ENCODE measurements around the gene AMN.
"Not testable (repeated sequence)": the region's sequence is repeated elsewhere in the genome, so short reads cannot be mapped to it uniquely, and the experiment has no call there.

The AMN gene

GRCh38 chr14:102922490-102923200 lies at the start of gene AMN:
TSS of gene AMN (plus strand) at chr14:102922663. CDS start at chr14:102922689, 26 bp downstream.
- peaks cover 0 to 18% of the 10 kb centered on the region in 2 donors for H3K4me1 ChIP-seq (ENCODE audit: control insufficient read depth in 1 of 2, insufficient read depth in 2 of 2, low read length in 2 of 2)
- H3K27ac ChIP-seq (ENCODE audit: low read length): no peak within 1 kb of the TSS
- no peaks in the 10 kb centered on the region for H3K36me3 ChIP-seq (ENCODE audit: control insufficient read depth in 1 of 2, insufficient read depth in 2 of 2, low read length in 2 of 2)
- H3K9me3 ChIP-seq (ENCODE audit: control insufficient read depth in 1 of 2, low read length in 2 of 2): no peaks in the 10 kb centered on the region
- peak within 1 kb of the TSS; percentile 41 to 48 for H3K4me3 ChIP-seq (ENCODE audit: low read depth in 1 of 2, low read length in 2 of 2)
- H3K27me3 ChIP-seq (ENCODE audit: low read depth, low read length): peaks cover 16% of the 10 kb centered on the region

- no peaks in the 10 kb centered on the region for H3K9me3 ChIP-seq (ENCODE audit: control insufficient read depth in 1 of 2, low read length in 2 of 2)
- no peak overlapping the region for H3K27ac ChIP-seq (ENCODE audit: low read length)
- H3K4me3 ChIP-seq (ENCODE audit: low read depth in 1 of 2, low read length in 2 of 2): no peak overlapping the region
- no peaks in the 10 kb centered on the region for H3K27me3 ChIP-seq (ENCODE audit: low read depth, low read length)
- H3K4me1 ChIP-seq (ENCODE audit: control insufficient read depth in 1 of 2, insufficient read depth in 2 of 2, low read length in 2 of 2): no peaks in the 10 kb centered on the region
- peaks cover 16 to 56% of the 10 kb centered on the region in 2 donors for H3K36me3 ChIP-seq (ENCODE audit: control insufficient read depth in 1 of 2, insufficient read depth in 2 of 2, low read length in 2 of 2)
Observed at GRCh38 chr14:102873131-102873530, 49.3 kb upstream of the AMN start.

GRCh38 chr14:102873546-102874061 lies 48.9 kb upstream of the AMN start:
- no peaks in the 10 kb centered on the region for H3K27me3 ChIP-seq (ENCODE audit: low read depth, low read length)
- no peaks in the 10 kb centered on the region for H3K4me1 ChIP-seq (ENCODE audit: control insufficient read depth in 1 of 2, insufficient read depth in 2 of 2, low read length in 2 of 2)
- H3K27ac ChIP-seq (ENCODE audit: low read length): no peak overlapping the region
- no peaks in the 10 kb centered on the region for H3K9me3 ChIP-seq (ENCODE audit: control insufficient read depth in 1 of 2, low read length in 2 of 2)
- H3K36me3 ChIP-seq (ENCODE audit: control insufficient read depth in 1 of 2, insufficient read depth in 2 of 2, low read length in 2 of 2): peaks cover 18 to 56% of the 10 kb centered on the region in 2 donors
- no peak overlapping the region for H3K4me3 ChIP-seq (ENCODE audit: low read depth in 1 of 2, low read length in 2 of 2)

- H3K4me3 ChIP-seq (ENCODE audit: low read depth in 1 of 2, low read length in 2 of 2): no peak overlapping the region
- no peaks in the 10 kb centered on the region for H3K27me3 ChIP-seq (ENCODE audit: low read depth, low read length)
- H3K36me3 ChIP-seq (ENCODE audit: control insufficient read depth in 1 of 2, insufficient read depth in 2 of 2, low read length in 2 of 2): peaks cover 18 to 50% of the 10 kb centered on the region in 2 donors
- H3K9me3 ChIP-seq (ENCODE audit: control insufficient read depth in 1 of 2, low read length in 2 of 2): no peaks in the 10 kb centered on the region
- no peak overlapping the region for H3K27ac ChIP-seq (ENCODE audit: low read length)
- no peaks in the 10 kb centered on the region for H3K4me1 ChIP-seq (ENCODE audit: control insufficient read depth in 1 of 2, insufficient read depth in 2 of 2, low read length in 2 of 2)
Observed at GRCh38 chr14:102875652-102876051, 46.8 kb upstream of the AMN start.

- H3K4me1 ChIP-seq (ENCODE audit: control insufficient read depth in 1 of 2, insufficient read depth in 2 of 2, low read length in 2 of 2); H3K27ac ChIP-seq (ENCODE audit: low read length): not testable (repeated sequence)
- peaks cover 18 to 32% of the 10 kb centered on the region in 2 donors for H3K36me3 ChIP-seq (ENCODE audit: control insufficient read depth in 1 of 2, insufficient read depth in 2 of 2, low read length in 2 of 2)
Observed at GRCh38 chr14:102877511-102877910, 45.0 kb upstream of the AMN start.

GRCh38 chr14:102878174-102878969 lies 44.1 kb upstream of the AMN start:
- H3K4me1 ChIP-seq (ENCODE audit: control insufficient read depth in 1 of 2, insufficient read depth in 2 of 2, low read length in 2 of 2): no peaks in the 10 kb centered on the region
- peaks cover 24 to 25% of the 10 kb centered on the region in 2 donors for H3K36me3 ChIP-seq (ENCODE audit: control insufficient read depth in 1 of 2, insufficient read depth in 2 of 2, low read length in 2 of 2)
- H3K27me3 ChIP-seq (ENCODE audit: low read depth, low read length): no peaks in the 10 kb centered on the region
- H3K9me3 ChIP-seq (ENCODE audit: control insufficient read depth in 1 of 2, low read length in 2 of 2): no peaks in the 10 kb centered on the region
- no peak overlapping the region for H3K27ac ChIP-seq (ENCODE audit: low read length)
- H3K4me3 ChIP-seq (ENCODE audit: low read depth in 1 of 2, low read length in 2 of 2): no peak overlapping the region

More at GRCh38 chr14:102877511-102877910, 45.0 kb upstream of the AMN start:
- H3K9me3 ChIP-seq (ENCODE audit: control insufficient read depth in 1 of 2, low read length in 2 of 2); H3K4me3 ChIP-seq (ENCODE audit: low read depth in 1 of 2, low read length in 2 of 2); H3K27me3 ChIP-seq (ENCODE audit: low read depth, low read length): not testable (repeated sequence)

- no peak overlapping the region for H3K4me3 ChIP-seq (ENCODE audit: low read depth in 1 of 2, low read length in 2 of 2)
- H3K27me3 ChIP-seq (ENCODE audit: low read depth, low read length): no peaks in the 10 kb centered on the region
- H3K4me1 ChIP-seq (ENCODE audit: control insufficient read depth in 1 of 2, insufficient read depth in 2 of 2, low read length in 2 of 2): no peaks in the 10 kb centered on the region
- H3K27ac ChIP-seq (ENCODE audit: low read length): no peak overlapping the region
- no peaks in the 10 kb centered on the region for H3K9me3 ChIP-seq (ENCODE audit: control insufficient read depth in 1 of 2, low read length in 2 of 2)
- H3K36me3 ChIP-seq (ENCODE audit: control insufficient read depth in 1 of 2, insufficient read depth in 2 of 2, low read length in 2 of 2): peaks cover 24 to 25% of the 10 kb centered on the region in 2 donors
Observed at GRCh38 chr14:102878970-102879460, 43.4 kb upstream of the AMN start.

GRCh38 chr14:102882226-102882906 lies 40.1 kb upstream of the AMN start:
- no peak overlapping the region for H3K4me3 ChIP-seq (ENCODE audit: low read depth in 1 of 2, low read length in 2 of 2)
- no peaks in the 10 kb centered on the region for H3K27me3 ChIP-seq (ENCODE audit: low read depth, low read length)
- no peaks in the 10 kb centered on the region for H3K9me3 ChIP-seq (ENCODE audit: control insufficient read depth in 1 of 2, low read length in 2 of 2)
- no peaks in the 10 kb centered on the region for H3K4me1 ChIP-seq (ENCODE audit: control insufficient read depth in 1 of 2, insufficient read depth in 2 of 2, low read length in 2 of 2)
- H3K27ac ChIP-seq (ENCODE audit: low read length): no peak overlapping the region
- H3K36me3 ChIP-seq (ENCODE audit: control insufficient read depth in 1 of 2, insufficient read depth in 2 of 2, low read length in 2 of 2): peaks cover 14 to 22% of the 10 kb centered on the region in 2 donors

GRCh38 chr14:102883089-102883541 lies 39.3 kb upstream of the AMN start:
- Histone ChIP-seq H3K4me1 (ENCODE audit: control insufficient read depth in 1 of 2, insufficient read depth in 2 of 2, low read length in 2 of 2) (no peaks in the 10 kb centered on the region), H3K27me3 (ENCODE audit: low read depth, low read length) (no peaks in the 10 kb centered on the region), H3K36me3 (ENCODE audit: control insufficient read depth in 1 of 2, insufficient read depth in 2 of 2, low read length in 2 of 2) (peaks cover 7 to 16% of the 10 kb centered on the region in 2 donors)

GRCh38 chr14:102883554-102883953 lies 38.9 kb upstream of the AMN start:
- Histone ChIP-seq H3K27ac (ENCODE audit: low read length) (no peak overlapping the region), H3K36me3 (ENCODE audit: control insufficient read depth in 1 of 2, insufficient read depth in 2 of 2, low read length in 2 of 2) (peaks cover 6 to 16% of the 10 kb centered on the region in 2 donors), H3K4me1 (ENCODE audit: control insufficient read depth in 1 of 2, insufficient read depth in 2 of 2, low read length in 2 of 2) (no peaks in the 10 kb centered on the region), H3K4me3 (ENCODE audit: low read depth in 1 of 2, low read length in 2 of 2) (no peak overlapping the region), H3K9me3 (ENCODE audit: control insufficient read depth in 1 of 2, low read length in 2 of 2) (no peaks in the 10 kb centered on the region), H3K27me3 (ENCODE audit: low read depth, low read length) (no peaks in the 10 kb centered on the region)

More at GRCh38 chr14:102883089-102883541, 39.3 kb upstream of the AMN start:
- H3K9me3 ChIP-seq (ENCODE audit: control insufficient read depth in 1 of 2, low read length in 2 of 2): no peaks in the 10 kb centered on the region
- H3K27ac ChIP-seq (ENCODE audit: low read length): no peak overlapping the region
- H3K4me3 ChIP-seq (ENCODE audit: low read depth in 1 of 2, low read length in 2 of 2): no peak overlapping the region
